Osteoblast (primary cell): ENCODE measurements around the gene DMXL2. TPM values are rescaled to one million over a fixed set of nuclear protein-coding genes. Genes with fewer than 3 reads are reported as not detected.
"Not testable (repeated sequence)": the region's sequence is repeated elsewhere in the genome, so short reads cannot be mapped to it uniquely, and the experiment has no call there.

Experiments used
- DNase-seq: peaks from one replicate; pipeline ENCODE4 v3.0.0; 2011; ENCODE audit warnings: low spot score, mixed read lengths; ENCODE audit not compliant: insufficient read length; ENCODE audit errors: missing footprints
- H2AFZ ChIP-seq: 2 replicates; pipeline ENCODE4 v1.6.0; 2011; ENCODE audit warnings: mild to moderate bottlenecking, low read length
- H3K27ac ChIP-seq: 2 replicates; pipeline ENCODE4 v1.5.1; 2011; ENCODE audit warnings: mild to moderate bottlenecking, low read depth, low read length, moderate library complexity
- H3K27me3 ChIP-seq: 2 replicates; pipeline ENCODE4 v1.6.0; 2012; ENCODE audit warnings: mild to moderate bottlenecking, control low read depth, inconsistent platforms, low read length, moderate library complexity; ENCODE audit not compliant: insufficient read depth
- H3K36me3 ChIP-seq: 2 replicates; pipeline ENCODE4 v1.5.1; 2011; ENCODE audit warnings: mild to moderate bottlenecking, low read length, control low read depth, moderate library complexity; ENCODE audit not compliant: insufficient read depth
- H3K4me1 ChIP-seq: 2 replicates; pipeline ENCODE4 v1.5.1; 2011; ENCODE audit warnings: mild to moderate bottlenecking, low read length, control low read depth, moderate library complexity; ENCODE audit not compliant: insufficient read depth
- H3K4me2 ChIP-seq: 2 replicates; pipeline ENCODE4 v1.6.0; 2011; ENCODE audit warnings: mild to moderate bottlenecking, low read length; ENCODE audit not compliant: insufficient read depth
- H3K4me3 ChIP-seq: fragments of 200-600 bp; sonication (generic); 3 replicates; pipeline ENCODE4 v1.5.1; 2012; ENCODE audit warnings: mild to moderate bottlenecking, low read length, inconsistent platforms; ENCODE audit not compliant: insufficient read depth
- H3K79me2 ChIP-seq: 2 replicates; pipeline ENCODE4 v1.6.0; 2012; ENCODE audit warnings: mild to moderate bottlenecking, low read length, control low read depth, inconsistent platforms; ENCODE audit not compliant: insufficient read depth
- H3K9me3 ChIP-seq: 2 replicates; pipeline ENCODE4 v1.5.1; 2011; ENCODE audit warnings: low read depth, low read length, control low read depth
- H4K20me1 ChIP-seq: 2 replicates; pipeline ENCODE4 v1.6.0; 2012; ENCODE audit warnings: mild to moderate bottlenecking, low read length, control low read depth; ENCODE audit not compliant: insufficient read depth
- total RNA-seq: library from RNA; depleted of rRNA; stranded (reverse); fragments of >200 nt; gene quantifications from 2 replicates; pipeline ENCODE4 v1.2.3, GENCODE V29; 2012
- TF ChIP-seq, protein P1 (sequence below): IDR thresholded peaks from 2 replicates; pipeline ENCODE4 v1.5.1; 2011; ENCODE audit warnings: mild to moderate bottlenecking, low read depth, low read length, moderate library complexity; ENCODE audit errors: extremely low read depth

The DMXL2 gene
- total RNA-seq, 1 donor = 37.3 TPM

DNA sequence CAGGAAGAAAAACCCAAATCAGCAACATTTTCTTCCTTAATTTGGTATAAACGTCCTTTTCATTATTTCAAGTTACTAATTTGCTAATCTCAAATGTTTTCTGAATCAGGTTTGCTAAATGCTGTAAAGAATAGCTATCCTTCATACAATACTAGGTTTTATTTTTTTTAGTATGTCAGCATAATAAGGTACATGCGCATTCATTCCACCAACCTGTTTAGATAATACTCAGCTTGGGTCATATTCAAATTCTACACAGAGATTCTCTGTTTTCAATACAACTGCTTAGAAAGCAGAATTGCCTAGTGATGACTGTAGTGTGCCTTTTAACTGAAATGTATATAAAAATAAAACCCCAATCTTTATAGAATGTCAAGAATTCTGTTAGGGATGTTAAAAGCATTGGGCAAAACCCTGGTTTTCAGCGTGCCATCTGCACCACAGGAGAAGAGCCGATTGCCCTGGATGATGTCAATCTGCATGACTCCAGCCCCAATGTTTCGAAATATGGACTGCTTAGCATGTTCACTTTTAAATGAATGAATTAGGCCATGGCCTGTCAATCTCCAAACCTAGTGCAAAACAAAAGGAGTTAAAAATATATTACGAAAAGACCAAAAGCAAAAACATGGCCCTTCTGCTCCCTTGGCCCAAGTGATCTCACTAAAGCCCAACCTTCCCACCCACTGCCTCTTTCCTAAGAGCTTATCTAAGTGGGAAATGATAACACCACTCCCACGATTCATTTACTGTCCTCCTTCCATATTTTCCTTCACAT lies 173.8 kb downstream of the DMXL2 start:
- Histone ChIP-seq H3K79me2 (no peaks in the 10 kb centered on the region), H3K27me3 (no peaks in the 10 kb centered on the region), H3K4me1 (no peaks in the 10 kb centered on the region), H2AFZ (no peak overlapping the region), H4K20me1 (no peaks in the 10 kb centered on the region), H3K4me3 (no peak overlapping the region), H3K9me3 (no peaks in the 10 kb centered on the region), H3K4me2 (no peak overlapping the region), H3K27ac (no peak overlapping the region), H3K36me3 (no peaks in the 10 kb centered on the region)
- DNase-seq = no peak
- TF ChIP-seq, protein P1, sequence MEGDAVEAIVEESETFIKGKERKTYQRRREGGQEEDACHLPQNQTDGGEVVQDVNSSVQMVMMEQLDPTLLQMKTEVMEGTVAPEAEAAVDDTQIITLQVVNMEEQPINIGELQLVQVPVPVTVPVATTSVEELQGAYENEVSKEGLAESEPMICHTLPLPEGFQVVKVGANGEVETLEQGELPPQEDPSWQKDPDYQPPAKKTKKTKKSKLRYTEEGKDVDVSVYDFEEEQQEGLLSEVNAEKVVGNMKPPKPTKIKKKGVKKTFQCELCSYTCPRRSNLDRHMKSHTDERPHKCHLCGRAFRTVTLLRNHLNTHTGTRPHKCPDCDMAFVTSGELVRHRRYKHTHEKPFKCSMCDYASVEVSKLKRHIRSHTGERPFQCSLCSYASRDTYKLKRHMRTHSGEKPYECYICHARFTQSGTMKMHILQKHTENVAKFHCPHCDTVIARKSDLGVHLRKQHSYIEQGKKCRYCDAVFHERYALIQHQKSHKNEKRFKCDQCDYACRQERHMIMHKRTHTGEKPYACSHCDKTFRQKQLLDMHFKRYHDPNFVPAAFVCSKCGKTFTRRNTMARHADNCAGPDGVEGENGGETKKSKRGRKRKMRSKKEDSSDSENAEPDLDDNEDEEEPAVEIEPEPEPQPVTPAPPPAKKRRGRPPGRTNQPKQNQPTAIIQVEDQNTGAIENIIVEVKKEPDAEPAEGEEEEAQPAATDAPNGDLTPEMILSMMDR = no peak

DNA sequence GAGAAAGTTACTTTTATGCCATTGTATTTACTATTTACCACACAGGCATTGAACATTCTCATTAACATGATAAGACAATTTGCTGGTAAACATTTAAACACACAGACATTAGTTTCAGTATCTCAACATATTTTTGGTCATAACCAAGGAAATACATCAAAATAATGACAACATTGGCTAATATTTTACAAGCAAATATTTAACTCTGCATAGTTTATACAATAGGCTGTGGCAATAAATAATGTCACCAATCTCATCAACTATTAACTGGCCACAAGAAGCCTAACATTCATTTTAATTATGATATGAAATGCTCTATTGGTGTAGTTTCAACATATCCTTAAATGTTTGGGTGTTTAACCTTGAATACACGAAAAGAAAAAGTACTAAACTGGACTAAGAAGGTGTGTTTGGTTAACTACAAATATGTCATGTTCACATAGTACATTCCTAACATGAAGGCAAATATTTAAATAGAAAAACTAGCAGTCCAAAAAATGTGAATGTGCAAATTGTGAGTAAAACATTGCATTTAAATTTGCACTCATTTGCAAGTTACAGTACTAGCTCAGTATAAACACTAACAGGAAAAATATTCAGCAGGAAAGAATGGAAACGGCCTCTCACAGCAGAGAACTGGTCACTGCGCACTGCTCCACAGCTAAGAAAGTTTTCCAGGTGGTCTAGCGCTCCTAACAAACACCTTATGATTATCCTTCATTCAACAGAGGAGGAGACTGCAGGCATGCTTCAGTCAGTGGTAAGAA lies 174.5 kb downstream of the DMXL2 start:
- Histone ChIP-seq H4K20me1 (no peaks in the 10 kb centered on the region), H2AFZ (no peak overlapping the region), H3K9me3 (no peaks in the 10 kb centered on the region), H3K27me3 (no peaks in the 10 kb centered on the region), H3K79me2 (no peaks in the 10 kb centered on the region), H3K4me2 (no peak overlapping the region), H3K4me3 (no peak overlapping the region), H3K36me3 (no peaks in the 10 kb centered on the region), H3K27ac (no peak overlapping the region), H3K4me1 (no peaks in the 10 kb centered on the region)
- TF ChIP-seq, protein P1 = no peak
- no peak for DNase-seq

DNA sequence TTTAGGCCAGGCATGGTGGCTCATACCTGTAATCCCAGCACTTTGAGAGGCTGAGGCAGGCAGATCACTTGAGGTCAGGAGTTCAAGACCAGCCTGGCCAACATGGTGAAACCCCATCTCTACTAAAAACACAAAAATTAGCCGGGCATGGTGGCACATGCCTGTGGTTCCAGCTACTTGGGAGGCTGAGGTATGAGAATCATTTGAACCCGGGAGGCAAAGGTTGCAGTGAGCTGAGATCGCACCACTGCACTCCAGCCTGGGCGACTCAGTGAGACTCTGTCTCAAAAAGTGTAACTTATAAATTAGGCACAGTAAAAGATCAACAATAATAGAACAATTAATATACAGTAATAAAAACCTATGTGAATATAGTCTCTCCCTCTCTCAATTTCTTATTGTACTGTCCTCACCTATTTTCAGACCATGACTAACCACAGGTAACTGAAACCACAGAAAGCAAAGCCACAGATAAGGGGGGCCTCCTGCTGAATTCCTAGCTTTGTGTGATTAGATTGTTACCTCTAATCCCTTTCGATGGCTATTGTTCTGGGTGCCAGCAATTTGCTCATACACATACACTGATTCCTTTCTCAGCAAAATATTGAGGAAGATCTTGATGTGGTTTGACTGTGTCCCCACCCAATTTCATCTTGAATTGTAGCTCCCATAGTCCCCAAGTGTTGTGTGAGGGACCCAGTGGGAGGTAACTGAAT lies 176.4 kb downstream of the DMXL2 start:
- not testable (repeated sequence) for H3K9me3 ChIP-seq, H3K36me3 ChIP-seq, H2AFZ ChIP-seq, H3K79me2 ChIP-seq, H3K4me3 ChIP-seq, H3K27ac ChIP-seq, H3K27me3 ChIP-seq, H3K4me2 ChIP-seq, H4K20me1 ChIP-seq, DNase-seq, H3K4me1 ChIP-seq

DNA sequence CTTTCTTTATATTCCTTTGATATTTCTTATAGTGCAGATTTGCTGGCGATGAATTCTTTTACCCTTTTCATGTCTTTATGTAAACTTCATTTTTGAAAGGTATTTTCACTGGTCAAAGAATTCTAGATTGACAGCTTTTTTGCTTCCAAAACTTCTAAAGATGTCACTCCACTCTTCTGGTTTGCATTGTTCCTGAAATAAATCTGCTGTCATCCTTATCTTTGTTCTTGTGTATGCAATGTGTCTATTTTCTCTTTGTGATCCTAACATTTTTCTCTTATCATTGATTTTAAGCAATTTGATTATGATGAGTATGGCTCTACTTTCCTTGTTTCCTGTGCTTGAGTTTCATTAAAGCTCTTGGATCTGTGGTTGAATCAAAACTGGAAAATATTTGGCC lies 177.8 kb downstream of the DMXL2 start:
- H3K27me3 ChIP-seq = no peaks in the 10 kb centered on the region
- no peak overlapping the region for H3K27ac ChIP-seq
- no peak for DNase-seq
- TF ChIP-seq, protein P1 = no peak
- no peak overlapping the region for H2AFZ ChIP-seq
- H3K36me3 ChIP-seq = no peaks in the 10 kb centered on the region
- H3K4me1 ChIP-seq = no peaks in the 10 kb centered on the region
- no peaks in the 10 kb centered on the region for H4K20me1 ChIP-seq
- no peaks in the 10 kb centered on the region for H3K9me3 ChIP-seq
- no peak overlapping the region for H3K4me3 ChIP-seq
- H3K4me2 ChIP-seq = no peak overlapping the region
- H3K79me2 ChIP-seq = no peaks in the 10 kb centered on the region
